Peyer's patch (tissue), 4 donors: ENCODE data around the gene MIGA2. TPM values are rescaled to one million over a fixed set of nuclear protein-coding genes. Genes with fewer than 3 reads are reported as not detected.
A peak's percentile ranks its signal among the peaks of the same experiment; 100 is the strongest.

ENCODE experiments used
- DNase-seq, 3 donors: peaks; one replicate each; pipeline ENCODE4 v3.0.0-alpha.2; 2017 to 2019
- H3K27ac ChIP-seq, 4 donors: fragments of 200-600 bp; sonication (generic); one replicate each; pipeline ENCODE4 v1.5.1; 2016 to 2019
- H3K27me3 ChIP-seq, 2 donors: fragments of 200-600 bp; sonication (generic); one replicate each; pipeline ENCODE4 v1.5.1; 2019
- H3K36me3 ChIP-seq, 3 donors: fragments of 200-600 bp; sonication (generic); one replicate each; pipeline ENCODE4 v1.5.1; 2016 to 2019
- H3K4me1 ChIP-seq, 4 donors: fragments of 200-600 bp; sonication (generic); one replicate each; pipeline ENCODE4 v1.5.1; 2016 to 2019
- H3K4me3 ChIP-seq, 4 donors: fragments of 200-600 bp; sonication (generic); 1 replicate in 3 of 4; 2 replicates in 1 of 4; pipeline ENCODE4 v1.5.1; 2016 to 2019; ENCODE audit warnings: mild to moderate bottlenecking in 1 of 4
- H3K9me3 ChIP-seq, 4 donors: fragments of 200-600 bp; sonication (generic); one replicate each; pipeline ENCODE4 v1.5.1; 2016 to 2019; ENCODE audit warnings: mild to moderate bottlenecking in 1 of 4
- CTCF ChIP-seq, 6 experiments: fragments of 450-650 bp in 4 of 6; fragments of 200-600 bp in 2 of 6; sonication (generic) in 1 of 6; IDR thresholded peaks; one replicate each; pipeline ENCODE4 v1.5.1; 2017 to 2019; ENCODE audit warnings: antibody characterized with exemption in 6 of 6, mild to moderate bottlenecking in 3 of 6, moderate library complexity in 1 of 6
- POLR2A ChIP-seq, 2 donors: fragments of 450-650 bp; IDR thresholded peaks; one replicate each; pipeline ENCODE4 v1.5.1; 2017; ENCODE audit warnings: antibody characterized with exemption in 2 of 2, mild to moderate bottlenecking in 2 of 2, moderate library complexity in 2 of 2
- total RNA-seq, 4 donors: library from RNA; depleted of rRNA; stranded (reverse); fragments of >200 nt; gene quantifications; one replicate each; pipeline ENCODE4 v1.1.0, GENCODE V29; 2016

MIGA2 gene
- total RNA-seq, 4 donors from 2014 or later = 68.5 to 174 (median 125) TPM

GRCh38 chr9:129101279-129101678, 64.9 kb downstream of the MIGA2 start:
- TF ChIP-seq CTCF (IDR thresholded peaks at IDR 0.05) (no peak), POLR2A (IDR thresholded peaks at IDR 0.05) (no peak)
- H3K27ac ChIP-seq = no peak overlapping the region
- DNase-seq = no peak

GRCh38 chr9:129102095-129102525, 65.7 kb downstream of the MIGA2 start:
- DNase-seq = no peak
- Histone ChIP-seq H3K36me3 (peaks cover 0 to 55% (median 0%) of the 10 kb centered on the region in 3 donors), H3K27ac (no peak overlapping the region)

More at GRCh38 chr9:129101279-129101678, 64.9 kb downstream of the MIGA2 start:
- Histone ChIP-seq H3K4me3 (no peak overlapping the region), H3K36me3 (peaks cover 0 to 56% (median 0%) of the 10 kb centered on the region in 3 donors), H3K4me1 (no peaks in the 10 kb centered on the region), H3K27me3 (no peaks in the 10 kb centered on the region), H3K9me3 (no peaks in the 10 kb centered on the region)

GRCh38 chr9:129102791-129103594, 66.6 kb downstream of the MIGA2 start:
- Histone ChIP-seq H3K27ac (no peak overlapping the region), H3K9me3 (no peaks in the 10 kb centered on the region), H3K36me3 (peaks cover 0 to 55% (median 0%) of the 10 kb centered on the region in 3 donors), H3K4me1 (no peaks in the 10 kb centered on the region), H3K4me3 (no peak overlapping the region), H3K27me3 (no peaks in the 10 kb centered on the region)
- peak in 4 of 6 experiments; percentile 39 to 57 (median 52) for TF ChIP-seq CTCF (IDR thresholded peaks at IDR 0.05)
- no peak for TF ChIP-seq POLR2A (IDR thresholded peaks at IDR 0.05)
- peak in 2 of 3 donors; percentile 60 to 65 for DNase-seq

More at GRCh38 chr9:129102095-129102525, 65.7 kb downstream of the MIGA2 start:
- Histone ChIP-seq H3K9me3 (no peaks in the 10 kb centered on the region), H3K4me1 (no peaks in the 10 kb centered on the region), H3K4me3 (no peak overlapping the region), H3K27me3 (no peaks in the 10 kb centered on the region)
- TF ChIP-seq CTCF (IDR thresholded peaks at IDR 0.05) (no peak), POLR2A (IDR thresholded peaks at IDR 0.05) (no peak)

GRCh38 chr9:129103595-129103965, 67.2 kb downstream of the MIGA2 start:
- H3K9me3 ChIP-seq = no peaks in the 10 kb centered on the region
- no peak for DNase-seq
- H3K4me3 ChIP-seq = no peak overlapping the region
- no peak overlapping the region for H3K27ac ChIP-seq
- H3K36me3 ChIP-seq = peaks cover 0 to 50% (median 0%) of the 10 kb centered on the region in 3 donors
- no peaks in the 10 kb centered on the region for H3K27me3 ChIP-seq
- peaks cover 0 to 6% (median 0%) of the 10 kb centered on the region in 4 donors for H3K4me1 ChIP-seq
- no peak for TF ChIP-seq CTCF (IDR thresholded peaks at IDR 0.05)

- TF ChIP-seq CTCF (IDR thresholded peaks at IDR 0.05) = no peak
- TF ChIP-seq POLR2A (IDR thresholded peaks at IDR 0.05) = no peak
- H3K27me3 ChIP-seq = no peaks in the 10 kb centered on the region
- no peak overlapping the region for H3K4me3 ChIP-seq
- no peaks in the 10 kb centered on the region for H3K9me3 ChIP-seq
- H3K4me1 ChIP-seq = peaks cover 0 to 10% (median 4%) of the 10 kb centered on the region in 4 donors
- peaks cover 0 to 48% (median 0%) of the 10 kb centered on the region in 3 donors for H3K36me3 ChIP-seq
- DNase-seq = no peak
- H3K27ac ChIP-seq = no peak overlapping the region
Measured at GRCh38 chr9:129104051-129104450, 67.6 kb downstream of the MIGA2 start.
